NCI-H82 treated with DMSO at 0.1 percent for 48 hours (cell line): ENCODE measurements around the gene CDH4.

Source experiments
- DNase-seq: peaks from one replicate; lab custom pipeline; 2025; ENCODE audit not compliant: unreplicated experiment; lab: John Stamatoyannopoulos, UW

CDH4 gene

GRCh38 chr20:61322151-61322865 lies 70.2 kb downstream of the CDH4 start:
- DNase-seq: no peak

DNA sequence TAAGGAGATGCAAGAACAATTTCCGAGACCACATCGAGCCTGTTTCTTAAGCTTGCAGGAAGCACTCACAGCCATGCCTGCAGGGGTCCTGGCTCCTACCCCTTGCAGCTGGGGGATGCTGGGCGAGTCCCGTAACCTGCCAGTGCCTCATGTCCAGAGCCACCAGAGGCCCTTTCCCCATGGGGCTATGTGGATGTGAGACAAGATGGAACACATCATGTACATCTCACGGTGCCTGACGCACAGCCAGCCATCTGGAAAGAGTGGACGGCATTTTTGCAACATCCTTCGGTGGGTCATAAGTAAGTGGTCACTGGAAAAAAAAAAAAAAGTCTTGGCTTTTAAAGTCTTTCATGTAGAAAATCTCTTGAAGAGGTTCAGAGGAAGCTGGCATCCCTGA lies 72.8 kb downstream of the CDH4 start:
- DNase-seq: no peak

DNA sequence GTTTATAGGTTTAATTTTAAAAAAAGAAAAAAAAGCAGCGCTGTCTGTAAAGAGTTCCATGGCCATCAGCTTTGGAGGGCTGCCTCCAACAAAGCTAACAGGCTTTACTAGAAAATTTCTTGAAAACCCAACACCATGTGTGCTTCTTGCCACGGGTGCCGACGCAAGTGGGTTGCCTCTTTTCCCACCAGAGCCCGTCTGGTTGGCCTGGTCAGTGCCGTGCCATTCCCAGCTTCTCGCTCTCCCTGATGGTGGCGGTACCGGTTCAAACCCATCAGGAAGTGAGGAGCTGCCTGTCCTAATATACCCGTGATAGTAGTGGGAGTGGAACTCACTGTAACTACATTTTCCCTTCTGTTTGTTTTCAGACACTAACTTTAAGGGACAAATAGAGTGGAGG lies 73.7 kb downstream of the CDH4 start:
- no peak for DNase-seq

- DNase-seq: no peak
Observed at GRCh38 chr20:61328911-61329558, 77.0 kb downstream of the CDH4 start.

GRCh38 chr20:61330441-61330840 lies 78.4 kb downstream of the CDH4 start:
- DNase-seq: no peak

GRCh38 chr20:61331543-61331942 lies 79.5 kb downstream of the CDH4 start:
- DNase-seq: no peak

GRCh38 chr20:61332016-61332975 lies 80.2 kb downstream of the CDH4 start:
- no peak for DNase-seq

- DNase-seq: no peak
Observed at GRCh38 chr20:61333484-61334108, 81.5 kb downstream of the CDH4 start.

- no peak for DNase-seq
Observed at GRCh38 chr20:61340157-61340556, 88.1 kb downstream of the CDH4 start.

- no peak for DNase-seq
Observed at GRCh38 chr20:61341605-61342004, 89.5 kb downstream of the CDH4 start.

- no peak for DNase-seq
Observed at GRCh38 chr20:61343934-61344333, 91.9 kb downstream of the CDH4 start.

DNA sequence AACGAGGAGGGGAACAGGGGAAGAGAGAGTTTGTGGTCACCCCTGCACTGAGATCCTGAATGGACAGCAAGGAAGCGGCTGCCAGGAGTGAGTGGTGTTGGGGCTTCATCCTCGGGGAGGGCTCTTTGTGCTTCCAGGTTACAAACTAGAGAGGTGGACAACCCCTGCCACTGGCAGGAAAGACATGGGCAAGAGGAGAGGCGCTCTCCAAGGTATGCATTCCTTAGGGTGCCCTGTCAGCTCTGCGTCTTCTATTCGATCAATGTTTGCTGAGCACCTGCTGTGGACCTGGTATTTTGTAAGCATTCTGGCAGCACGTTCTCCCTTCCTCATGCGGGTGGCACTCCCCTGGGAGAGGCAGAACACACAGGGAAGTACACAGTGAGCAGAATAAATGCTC lies 93.6 kb downstream of the CDH4 start:
- no peak for DNase-seq

DNA sequence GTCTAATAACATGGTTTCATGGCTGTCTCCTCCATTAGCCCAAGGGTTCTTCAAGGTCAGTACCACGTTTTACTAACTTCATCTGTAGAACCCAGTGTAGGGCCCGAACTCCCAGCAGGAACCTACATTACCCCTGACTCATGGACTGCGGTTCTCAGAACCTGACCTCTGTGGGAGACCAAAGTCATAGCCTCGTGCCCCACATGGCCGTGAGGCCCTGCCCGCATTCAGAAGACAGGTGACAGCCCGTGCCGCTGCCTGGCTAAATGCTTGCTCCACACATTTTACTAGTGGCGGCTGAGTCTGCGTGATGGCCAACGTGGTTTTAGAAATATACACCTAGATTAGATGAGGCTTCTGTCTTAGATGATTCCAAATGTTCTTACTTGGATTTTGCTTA lies 94.9 kb downstream of the CDH4 start:
- no peak for DNase-seq

DNA sequence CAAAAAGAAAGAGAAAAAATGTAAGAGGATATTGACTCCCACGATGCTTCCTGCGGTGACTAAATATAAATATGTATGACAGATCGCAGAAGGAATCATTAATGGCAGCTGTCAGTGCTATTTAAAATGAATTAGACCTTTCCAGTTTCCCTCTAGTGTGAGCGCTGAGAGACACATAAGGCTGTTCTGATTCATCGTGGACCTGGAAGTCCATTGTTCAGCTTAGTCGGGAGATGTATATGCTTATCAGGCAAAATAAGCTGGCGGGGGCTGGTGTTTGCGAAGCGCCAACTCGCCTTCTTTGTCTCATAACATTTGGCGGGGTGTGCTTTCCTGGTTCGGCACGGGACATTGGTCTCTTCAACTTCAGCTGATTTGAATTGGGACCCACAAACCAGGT lies 95.4 kb downstream of the CDH4 start:
- no peak for DNase-seq

DNA sequence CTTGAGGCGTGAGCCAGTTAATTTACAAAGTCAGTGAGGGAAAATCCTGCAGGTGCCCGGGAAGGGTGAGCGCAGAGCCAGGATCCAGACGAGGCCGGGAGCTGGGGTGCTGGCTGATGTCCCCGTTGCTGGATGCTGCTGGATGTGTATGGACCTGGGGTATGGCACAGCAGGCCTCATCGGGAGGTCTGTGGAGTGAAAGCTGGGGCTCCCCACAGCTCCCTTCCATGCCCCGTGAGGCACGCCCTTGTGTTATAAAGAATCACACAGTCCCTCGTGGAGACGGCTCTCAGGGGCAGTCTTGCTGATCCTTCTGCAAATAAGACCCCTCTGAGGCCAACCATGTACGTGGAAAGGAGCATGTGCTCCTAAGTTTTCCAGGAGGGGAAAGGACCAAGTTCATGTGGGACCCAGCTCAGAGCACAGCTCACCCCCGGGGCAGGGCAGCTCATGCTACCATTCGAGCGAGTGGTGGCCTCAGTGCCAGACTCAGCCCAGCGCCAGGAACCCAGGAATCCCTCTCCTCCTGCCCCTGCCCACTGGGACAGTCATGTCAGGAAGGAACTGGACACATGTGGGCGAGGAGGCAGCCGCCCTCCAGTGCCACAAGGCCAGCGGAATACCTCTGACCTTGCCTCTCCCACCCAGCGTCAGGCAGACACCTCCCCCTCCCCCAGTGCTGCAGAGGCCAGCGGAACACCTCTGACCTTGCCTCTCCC lies 97.5 kb downstream of the CDH4 start:
- DNase-seq: no peak

DNA sequence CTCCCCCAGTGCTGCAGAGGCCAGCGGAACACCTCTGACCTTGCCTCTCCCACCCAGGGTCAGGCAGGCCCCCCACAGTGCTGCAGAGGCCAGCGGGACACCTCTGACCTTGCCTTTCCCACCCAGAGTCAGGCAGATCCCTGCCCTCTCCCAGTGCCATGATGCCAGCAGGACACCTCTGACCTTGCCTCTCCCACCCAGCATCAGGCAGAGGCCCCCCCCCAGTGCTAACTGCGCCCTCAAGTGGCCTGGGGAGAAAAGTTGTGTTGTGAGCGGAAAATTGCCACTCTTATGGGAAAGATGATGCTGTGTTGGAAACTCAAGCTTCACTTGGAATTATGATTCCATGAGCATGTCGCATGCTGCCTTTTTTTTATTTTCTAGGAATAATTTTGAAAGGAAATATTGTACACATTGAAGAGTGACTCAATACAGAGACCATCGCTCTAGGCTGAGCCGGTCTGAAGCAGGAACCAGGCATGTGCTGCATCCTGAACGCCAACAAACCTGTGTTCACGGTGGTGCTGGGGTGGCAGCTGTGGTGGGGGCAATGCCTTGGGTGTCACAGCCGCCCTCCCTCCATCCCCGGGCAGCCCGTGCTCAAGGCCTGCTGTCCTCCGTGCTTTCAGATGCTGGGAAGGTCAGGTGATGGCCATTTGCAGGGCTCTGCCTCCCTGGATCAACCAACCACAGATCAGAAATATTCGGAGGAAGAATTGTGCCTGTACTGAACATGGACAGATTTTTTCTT lies 98.6 kb downstream of the CDH4 start:
- DNase-seq: no peak

GRCh38 chr20:61352346-61353260 lies 100.5 kb downstream of the CDH4 start:
- no peak for DNase-seq

GRCh38 chr20:61353261-61354000 lies 101.4 kb downstream of the CDH4 start:
- no peak for DNase-seq
